HTR-8/SVneo (cell line): Measurements from ENCODE around the gene DMRT2.

Experiments used
- DNase-seq: peaks from one replicate; pipeline ENCODE4 v3.0.0; 2011; ENCODE audit warnings: low spot score, mixed read lengths; ENCODE audit not compliant: insufficient read length
- FAIRE-seq: peaks from 2 replicates; lab custom pipeline; 2011; peaks lifted over from hg19 to GRCh38; lab: Jason Lieb, UNC

Gene DMRT2

DNA sequence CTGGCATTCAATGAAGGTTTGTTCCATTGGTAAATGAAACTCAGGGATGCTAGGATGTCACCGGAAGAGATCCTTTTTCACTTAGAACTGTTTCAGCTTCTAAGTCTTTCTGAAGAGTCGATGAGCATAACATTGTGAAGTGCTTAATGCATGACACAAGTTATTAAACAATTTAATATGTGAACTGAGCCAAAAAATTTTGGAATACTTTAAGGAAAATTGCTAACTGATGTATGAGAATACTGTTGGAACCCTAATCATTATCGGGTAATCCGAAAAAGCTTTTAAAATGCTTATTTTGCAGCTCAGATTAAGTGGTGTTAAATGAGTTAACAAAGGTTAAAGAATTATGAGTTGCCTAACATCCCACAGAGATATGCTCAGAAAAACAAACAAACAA is 34.9 kb downstream of the DMRT2 start:
- DNase-seq (no peak), FAIRE-seq (no peak)

DNA sequence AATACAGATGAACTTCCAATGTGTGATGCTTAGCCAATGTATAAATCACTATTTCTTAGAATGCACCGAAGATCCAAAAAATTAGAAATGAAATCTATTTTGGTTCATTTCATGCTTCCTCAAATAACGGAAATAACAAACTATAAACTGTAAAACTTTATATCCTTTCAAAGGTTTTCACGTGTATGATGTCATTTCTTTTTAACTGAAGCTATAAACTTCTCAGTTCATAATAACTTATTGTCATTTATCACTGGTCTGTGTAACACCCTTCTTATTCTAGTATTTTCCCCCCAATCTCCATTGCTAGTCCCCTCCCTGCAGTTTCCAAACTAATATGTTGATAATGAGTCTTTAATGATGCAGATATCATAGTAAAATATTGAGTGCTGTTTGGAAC is 36.4 kb downstream of the DMRT2 start:
- no peak for FAIRE-seq
- no peak for DNase-seq

DNA sequence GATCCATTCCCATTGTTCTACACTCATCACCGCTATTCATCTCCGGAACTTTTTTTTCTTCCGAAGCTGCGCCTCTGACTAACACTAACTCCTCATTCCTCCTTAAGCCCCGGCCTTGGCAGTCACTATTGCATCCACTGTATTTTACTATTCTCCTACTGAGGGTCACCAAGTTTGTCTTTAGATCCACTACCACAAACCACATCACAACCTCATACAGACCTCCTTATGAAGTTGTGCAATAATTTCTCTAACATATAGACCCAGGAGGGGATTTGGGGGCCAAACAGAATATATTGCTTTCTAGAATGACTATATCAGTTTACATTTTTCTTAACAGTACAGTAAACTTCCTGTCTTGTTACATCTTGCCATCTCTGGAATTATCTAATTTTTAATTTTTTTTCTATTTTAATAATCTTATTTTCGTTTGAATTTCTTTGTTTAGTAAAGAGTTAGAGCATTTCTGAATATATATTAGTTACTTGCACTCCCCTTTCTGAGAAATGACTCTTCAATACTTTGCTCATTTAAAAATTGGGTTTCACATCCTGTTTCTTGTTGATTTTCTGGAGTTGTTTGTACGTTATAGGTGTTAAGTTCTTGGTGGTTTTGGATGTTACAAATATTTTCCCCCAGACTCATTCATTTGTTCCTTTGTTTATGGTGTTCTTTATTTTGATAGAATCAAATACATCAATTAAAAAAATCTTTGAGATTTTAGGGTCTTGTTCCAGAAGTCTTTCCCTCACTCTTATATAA is 37.1 kb downstream of the DMRT2 start:
- FAIRE-seq, result no peak

DNA sequence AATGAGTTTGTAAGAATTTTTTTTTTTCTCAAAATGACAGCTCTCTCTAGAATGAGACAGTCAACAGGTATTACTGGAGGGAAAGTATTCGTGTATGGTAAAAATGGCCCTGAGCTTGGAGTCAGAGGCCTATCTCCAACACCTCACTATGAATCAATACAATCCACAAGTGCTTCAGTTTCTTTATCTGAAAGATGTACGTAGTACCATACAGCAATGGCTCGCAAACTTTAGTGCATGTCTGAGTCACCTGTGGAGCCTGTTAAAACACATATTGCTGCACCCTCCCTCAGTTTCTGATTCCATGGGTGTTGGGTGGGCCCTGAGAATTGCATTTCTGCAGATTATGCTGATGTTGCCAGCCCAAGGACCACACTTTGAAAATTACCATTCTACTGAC is 44.6 kb downstream of the DMRT2 start:
- no peak for FAIRE-seq
- no peak for DNase-seq

More for the DNA sequence above, 37.1 kb downstream of the DMRT2 start:
- DNase-seq, result no peak

DNA sequence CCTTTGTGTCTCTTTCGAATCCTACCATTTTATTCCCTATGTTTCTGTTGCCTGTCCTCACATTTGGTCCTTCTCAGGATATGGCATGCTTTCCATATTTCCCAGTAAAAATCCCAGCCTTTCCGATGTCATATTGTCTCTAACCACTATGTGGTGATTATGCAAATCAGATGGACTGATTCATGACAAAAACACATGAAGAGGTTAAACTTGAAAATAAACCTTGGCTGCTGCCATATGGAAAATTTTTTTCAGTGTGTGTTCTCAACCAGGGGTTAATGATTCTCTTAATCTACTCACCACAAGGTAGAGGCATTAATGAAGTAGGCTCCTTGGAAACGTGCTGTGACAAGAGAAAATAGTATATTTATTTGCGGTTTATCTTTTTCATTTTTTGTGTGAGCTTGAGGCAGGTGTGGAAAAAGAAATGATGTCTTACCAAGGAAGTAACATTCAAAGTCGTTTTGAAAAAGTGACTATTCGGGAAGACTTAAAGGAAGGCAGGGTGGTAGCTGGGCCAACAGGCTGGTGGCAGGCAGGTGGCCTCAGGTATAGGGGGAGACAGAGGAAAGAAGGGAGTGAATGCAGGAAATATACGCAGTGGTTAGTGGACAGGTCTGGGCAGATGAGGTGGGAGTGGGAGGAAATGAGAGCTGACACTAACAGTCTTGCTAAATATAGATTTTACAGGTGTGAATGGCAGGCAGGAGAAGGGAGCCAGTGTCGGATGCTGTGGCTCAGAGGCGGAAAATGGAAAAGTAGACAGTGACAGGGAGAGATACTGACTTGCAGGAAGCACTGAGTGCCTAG is 46.2 kb downstream of the DMRT2 start:
- FAIRE-seq (no peak), DNase-seq (no peak)

DNA sequence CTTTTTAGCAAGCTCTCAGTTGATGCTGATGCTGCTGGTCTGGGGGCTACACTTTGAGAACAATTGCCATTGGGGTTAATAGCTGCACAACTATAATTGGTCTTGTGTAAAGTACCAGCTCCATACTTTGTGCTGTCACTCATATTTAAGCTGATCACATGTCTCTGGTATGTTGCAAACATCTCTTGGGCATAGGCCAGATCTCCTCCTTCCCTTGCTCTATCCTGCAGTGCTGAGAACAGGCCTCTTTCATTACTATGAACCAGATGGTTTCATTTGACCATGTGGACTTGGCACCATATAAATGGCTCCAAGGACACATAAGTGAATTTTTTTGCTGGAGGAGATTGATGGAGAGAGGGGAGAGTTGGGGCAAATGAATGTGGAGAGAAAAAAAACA is 48.4 kb downstream of the DMRT2 start:
- no peak for FAIRE-seq
- no peak for DNase-seq

DNA sequence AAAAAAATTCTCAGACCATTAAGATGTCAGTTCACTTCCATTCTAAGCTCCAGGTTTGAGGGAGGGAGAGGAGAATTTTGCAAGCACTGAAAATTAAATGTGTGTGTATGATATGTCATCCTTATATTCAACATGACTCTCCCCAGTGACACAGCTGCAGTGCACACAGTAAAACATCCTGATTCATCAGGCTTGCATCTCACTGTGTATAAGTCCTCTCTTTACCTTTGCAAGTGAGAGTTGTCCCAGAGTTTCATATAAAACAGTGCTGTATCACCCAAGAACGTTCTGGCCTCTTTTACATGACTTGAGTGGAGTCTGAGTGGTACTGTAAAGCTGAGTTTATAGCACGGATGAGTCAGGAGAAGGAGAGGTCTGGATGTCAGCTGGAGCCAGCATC is 50.0 kb downstream of the DMRT2 start:
- DNase-seq, result no peak
- FAIRE-seq, result no peak

DNA sequence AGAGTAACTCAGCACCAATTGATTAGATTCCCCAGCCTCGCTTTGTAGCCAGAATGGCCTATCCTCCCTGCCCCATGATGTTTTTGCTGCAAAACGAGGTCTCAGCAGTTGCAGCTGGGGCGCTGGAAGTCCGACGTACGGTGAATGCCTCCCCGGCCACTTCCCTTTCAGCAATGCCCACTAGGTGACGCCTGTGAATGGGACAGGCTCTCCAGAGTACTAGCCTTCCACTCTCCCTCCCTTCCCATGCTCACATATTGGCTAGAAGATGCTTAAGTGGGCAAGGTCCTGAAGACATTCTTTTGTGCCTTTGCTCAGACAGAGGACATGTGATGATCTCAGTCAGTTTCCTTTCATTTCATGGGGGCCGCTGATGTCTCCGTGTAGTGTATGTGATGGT is 50.8 kb downstream of the DMRT2 start:
- DNase-seq, result no peak
- FAIRE-seq, result no peak

DNA sequence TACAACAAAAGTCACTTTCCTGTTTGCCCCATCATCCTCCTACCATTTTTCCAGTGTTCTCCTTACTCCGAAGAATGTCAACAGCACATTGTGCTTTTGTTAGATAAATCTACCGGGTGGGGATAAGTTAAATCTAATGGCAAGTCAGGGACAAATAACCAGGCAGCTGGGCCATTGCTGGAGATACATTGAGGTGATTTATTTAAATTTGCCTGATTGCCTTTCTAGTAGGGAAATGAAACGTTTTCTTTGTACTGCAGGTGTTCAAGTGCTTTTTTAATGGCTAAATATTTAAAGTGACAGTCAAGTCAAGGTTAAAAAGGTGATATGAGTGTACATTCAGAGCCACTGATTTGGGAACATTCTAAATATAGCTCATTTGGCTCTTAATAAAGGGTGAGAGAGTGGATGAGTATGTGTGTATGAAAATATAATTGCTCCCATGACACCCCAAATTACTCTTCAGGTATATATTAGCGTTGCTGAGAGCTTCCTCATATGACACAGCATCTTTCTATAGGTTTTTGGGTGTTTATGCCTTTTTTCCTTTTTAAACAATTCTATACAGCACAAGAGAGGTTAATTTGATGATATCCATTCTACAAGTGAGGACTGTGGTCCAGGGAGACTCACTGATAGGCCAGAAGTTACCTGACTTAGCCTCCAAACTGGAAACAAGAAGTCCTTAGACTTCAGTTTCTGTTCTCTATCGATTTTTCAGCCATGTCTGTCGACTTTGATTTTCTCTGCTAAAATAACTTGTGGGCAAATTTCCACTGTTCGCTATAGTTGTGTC is 51.9 kb downstream of the DMRT2 start:
- no peak for FAIRE-seq
- DNase-seq, result no peak

DNA sequence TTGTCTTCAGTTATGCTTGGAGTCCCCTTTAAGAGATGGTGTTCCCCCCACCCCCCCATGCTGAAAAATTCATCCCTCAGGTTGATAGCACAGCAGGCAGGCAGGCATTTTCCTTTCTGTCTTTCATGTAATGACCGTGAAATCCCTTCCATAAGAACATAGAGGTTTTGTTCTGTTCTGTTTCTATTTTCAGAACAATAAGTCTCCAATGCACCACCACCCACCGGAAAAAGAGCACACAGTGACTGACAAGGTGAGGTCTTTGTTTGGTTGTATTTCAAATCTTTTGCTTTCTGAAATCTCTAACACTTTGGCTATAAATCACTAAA is 52.4 kb downstream of the DMRT2 start:
- no peak for DNase-seq
- no peak for FAIRE-seq
